ENCODE data around the gene PIGS.
"Not testable (repeated sequence)": the region's sequence is repeated elsewhere in the genome, so short reads cannot be mapped to it uniquely, and the experiment has no call there.

The PIGS gene

DNA sequence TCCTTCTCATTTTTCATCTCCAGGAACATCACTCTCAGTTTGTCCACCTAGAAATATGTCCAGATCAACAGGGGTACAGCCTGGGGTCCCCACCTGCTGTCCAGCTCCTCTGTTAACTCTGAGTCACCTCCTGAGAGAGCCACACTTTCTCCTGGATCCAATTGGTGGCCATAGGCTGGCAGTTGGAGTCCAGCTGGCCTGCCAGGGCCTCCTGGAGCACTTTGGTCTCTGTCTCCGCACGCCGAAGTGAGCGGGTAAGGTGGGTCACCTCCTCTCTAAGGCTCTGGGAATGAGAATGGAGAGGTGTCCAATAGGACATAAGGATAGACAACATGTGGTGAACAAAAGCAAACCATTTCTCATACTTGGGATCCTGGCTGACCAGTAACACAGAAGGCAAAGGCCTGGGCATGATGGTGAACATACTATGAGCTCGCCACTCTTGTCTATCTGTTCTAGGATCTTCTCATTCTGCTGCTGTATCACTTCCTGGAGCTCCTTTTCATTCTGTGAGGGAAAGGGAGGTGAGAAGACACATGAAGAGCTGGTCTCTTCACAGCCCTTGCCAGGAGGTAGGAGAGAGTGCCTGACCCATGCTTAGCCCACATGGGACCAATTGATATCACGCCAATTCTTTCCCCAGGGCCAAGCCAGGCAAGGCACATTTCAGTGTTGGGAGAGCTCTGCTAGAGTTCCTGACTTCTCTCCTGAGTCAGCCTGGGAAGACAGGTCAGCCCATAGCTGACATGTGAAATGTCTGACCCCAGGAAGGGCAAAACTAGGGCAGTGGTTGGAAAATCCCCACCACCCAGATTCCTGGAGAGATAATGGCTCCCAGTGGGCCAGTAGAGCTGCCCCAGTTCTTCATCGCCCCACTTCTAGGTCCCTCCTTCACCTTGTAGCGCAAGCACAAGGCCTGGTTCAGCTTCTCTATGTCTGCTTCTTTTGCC, 7.2 kb upstream of the PIGS start:
- DNase-seq = no peak

DNA sequence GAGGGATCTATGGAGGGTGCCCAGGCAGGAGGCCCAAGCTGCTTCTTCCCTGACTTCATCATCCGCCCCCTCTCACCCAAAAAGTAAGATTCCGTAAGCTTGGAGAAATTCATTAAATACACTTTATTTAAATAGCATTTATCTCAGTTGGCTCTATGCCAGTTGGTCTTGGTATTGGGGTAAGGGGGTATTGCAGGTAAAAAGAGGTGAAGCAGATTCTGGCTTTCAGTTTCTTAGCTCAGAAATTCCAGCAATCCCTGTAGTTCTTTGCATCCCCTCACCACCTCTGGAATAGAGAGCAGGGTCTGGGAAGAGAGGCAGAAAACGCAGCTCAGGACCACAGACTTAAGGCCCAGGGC, 6.1 kb upstream of the PIGS start:
- DNase-seq = no peak

DNA sequence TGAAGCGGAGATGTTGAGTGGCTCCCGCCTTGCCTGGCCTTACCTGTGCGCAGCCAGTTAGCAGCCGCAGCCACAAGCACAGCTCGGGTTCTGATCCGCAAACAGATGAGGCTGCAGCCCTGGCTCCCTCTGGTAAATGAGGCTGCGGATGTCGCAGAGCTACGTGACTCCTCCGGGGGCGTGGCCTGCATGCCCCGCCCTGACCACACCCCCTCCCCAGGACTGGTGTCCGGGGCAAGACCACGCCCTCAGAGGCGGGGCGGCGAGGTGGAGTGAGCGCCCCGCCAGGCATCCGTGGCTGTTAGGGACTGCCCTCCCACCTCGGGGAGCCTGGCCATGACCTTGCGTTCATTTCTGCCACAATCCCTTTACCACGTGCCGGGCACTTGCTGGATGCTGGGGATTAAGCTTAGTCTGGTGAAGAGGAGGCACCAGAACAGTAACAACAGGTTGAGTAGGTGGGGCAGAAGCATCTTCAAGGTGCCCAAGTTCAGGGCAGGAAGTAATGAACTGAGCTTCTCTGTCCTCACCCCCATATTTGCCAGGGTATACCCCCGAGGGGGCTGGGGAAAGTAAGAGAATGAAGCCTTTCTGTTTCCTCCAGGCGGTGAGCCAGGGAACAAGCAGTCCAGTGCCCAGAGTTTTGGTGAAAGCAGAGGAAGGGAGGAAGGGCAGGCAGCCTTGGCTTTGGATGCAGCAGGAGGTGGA, 5.6 kb upstream of the PIGS start, which contains the start of gene ALDOC:
Gene ALDOC (minus strand): TSS at position 138 of the 708 bp plus-strand sequence. CDS start 1,363 bp downstream, outside the sequence.
- DNase-seq = peak; percentile 98

DNA sequence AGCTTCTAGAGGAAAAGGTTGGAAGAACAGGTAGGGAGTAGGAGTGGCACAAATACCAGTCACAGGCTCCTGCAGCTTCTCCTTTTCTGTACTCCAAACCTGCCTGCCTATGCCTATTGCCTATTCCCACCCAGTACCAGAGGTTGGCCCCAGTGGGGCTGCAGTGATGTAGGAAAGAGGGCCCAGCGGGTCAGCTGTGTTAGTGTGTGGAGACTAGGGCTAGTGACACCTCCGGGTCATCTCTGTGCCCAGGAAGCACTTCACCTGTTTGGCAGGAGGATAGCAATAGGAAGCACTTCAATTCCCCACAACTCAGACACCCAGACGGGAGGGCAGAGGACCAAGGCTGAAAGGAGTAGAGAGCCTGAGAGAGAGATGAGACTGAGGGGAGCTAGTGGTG, 4.7 kb upstream of the PIGS start:
- not testable (repeated sequence) for DNase-seq

DNA sequence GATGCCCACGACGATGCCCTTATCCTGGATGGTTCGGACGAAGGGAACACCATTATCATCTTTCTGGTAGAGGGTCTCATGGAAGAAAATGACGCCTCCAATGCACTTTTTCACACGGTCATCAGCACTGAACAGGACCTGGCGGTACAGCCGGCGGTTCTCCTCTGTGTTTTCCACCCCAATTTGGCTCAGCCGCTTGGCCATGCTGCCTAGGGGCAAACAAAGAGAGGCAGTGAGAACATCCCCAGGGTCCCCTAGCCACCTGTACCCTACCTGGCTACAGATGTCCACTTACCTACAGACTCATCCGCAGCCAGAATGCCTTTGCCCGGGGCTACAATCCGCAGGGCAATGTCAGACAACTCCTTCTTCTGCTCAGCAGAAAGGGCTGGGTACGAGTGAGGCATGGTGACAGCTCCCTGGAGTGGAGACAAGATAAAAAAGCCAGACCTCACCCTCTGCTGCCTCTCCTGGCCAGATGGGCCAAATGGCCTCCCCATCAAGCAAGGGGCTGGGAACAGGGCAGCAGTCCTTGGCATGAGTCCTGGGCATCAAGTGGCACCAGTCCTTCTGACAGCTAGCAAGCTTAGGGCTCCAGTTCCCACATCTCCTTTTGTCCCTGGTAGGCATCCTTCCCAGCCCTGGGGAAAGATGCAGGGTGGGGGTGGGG, 3.9 kb upstream of the PIGS start:
- DNase-seq = no peak

DNA sequence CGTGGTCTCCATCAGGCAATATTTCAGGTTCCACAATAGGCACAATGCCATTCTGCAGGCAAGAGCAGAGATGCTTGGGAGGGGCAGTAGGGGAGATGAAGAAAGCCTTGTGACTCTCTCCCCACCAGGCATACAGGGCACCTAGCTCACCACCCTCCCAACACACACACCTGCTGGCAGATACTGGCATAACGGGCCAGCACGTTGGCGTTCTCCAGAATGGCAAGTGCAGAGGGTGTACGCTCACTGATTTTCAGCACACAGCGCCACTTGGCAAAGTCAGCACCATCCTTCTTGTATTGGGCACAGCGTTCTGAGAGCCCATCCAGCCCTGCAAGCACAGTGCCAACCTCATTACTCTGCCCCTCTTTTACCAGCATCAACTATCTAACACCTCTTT, 3.2 kb upstream of the PIGS start:
- peak; percentile 32 for DNase-seq

DNA sequence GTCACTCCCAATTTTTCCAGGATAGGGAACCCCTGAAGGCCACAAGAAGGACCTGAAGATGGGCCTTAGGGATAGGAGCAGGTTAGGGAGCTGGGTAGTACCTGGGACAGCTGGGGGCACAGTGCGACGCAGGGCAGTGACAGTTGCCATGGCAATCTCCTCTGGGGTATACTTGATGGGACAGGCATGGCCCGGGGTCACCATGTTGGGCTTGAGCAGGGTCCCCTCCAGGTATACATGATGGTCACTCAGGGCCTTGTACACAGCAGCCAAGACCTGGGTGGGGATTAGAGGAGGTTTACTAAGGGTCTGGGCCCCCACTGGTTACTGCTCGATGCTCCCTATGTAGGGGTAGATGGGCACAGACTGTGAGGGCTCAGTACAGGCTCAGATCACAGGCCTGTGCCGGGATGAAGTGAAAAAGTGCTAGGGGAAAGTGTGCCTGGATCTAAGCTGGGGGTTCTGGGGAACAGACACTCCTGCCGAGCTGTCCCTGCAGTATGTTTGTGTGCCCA, 2.7 kb upstream of the PIGS start:
- DNase-seq = no peak

DNA sequence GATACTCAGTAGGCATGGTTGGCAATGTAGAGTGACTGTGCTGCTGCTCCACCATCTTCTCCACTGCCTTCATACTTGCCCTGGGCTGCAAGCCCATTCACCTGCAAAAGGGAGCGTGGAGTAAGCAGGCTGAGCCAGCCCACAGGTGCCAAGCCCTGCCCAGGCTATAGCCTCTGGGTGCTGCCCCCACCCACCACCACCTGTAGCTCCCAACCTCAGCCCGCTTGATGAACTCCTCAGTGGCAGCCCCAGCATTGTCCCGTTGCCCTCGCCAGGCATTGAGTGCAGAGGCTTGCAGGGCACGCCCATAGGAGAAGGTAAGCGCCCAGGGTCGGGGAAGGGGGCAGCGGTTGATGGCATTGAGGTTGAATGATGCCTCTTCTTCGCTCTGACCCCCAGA, 2.2 kb upstream of the PIGS start:
- DNase-seq = no peak

DNA sequence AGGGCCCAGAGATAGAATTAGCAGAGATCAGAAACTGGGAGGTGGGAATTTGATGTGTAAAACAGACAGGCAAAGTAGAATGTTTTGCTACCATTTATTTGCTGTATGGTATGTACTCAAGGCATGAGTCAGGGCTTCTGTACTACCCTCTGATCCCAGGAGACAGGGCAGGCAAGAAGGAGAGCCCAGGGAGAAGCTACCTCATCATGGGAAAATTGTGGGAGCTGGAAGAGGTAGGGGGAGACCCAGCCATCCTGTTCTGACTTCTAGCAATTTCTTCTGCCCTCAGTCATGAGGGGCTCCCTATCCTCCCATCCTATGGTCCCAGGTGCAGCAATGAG, 1.7 kb upstream of the PIGS start:
- no peak for DNase-seq

DNA sequence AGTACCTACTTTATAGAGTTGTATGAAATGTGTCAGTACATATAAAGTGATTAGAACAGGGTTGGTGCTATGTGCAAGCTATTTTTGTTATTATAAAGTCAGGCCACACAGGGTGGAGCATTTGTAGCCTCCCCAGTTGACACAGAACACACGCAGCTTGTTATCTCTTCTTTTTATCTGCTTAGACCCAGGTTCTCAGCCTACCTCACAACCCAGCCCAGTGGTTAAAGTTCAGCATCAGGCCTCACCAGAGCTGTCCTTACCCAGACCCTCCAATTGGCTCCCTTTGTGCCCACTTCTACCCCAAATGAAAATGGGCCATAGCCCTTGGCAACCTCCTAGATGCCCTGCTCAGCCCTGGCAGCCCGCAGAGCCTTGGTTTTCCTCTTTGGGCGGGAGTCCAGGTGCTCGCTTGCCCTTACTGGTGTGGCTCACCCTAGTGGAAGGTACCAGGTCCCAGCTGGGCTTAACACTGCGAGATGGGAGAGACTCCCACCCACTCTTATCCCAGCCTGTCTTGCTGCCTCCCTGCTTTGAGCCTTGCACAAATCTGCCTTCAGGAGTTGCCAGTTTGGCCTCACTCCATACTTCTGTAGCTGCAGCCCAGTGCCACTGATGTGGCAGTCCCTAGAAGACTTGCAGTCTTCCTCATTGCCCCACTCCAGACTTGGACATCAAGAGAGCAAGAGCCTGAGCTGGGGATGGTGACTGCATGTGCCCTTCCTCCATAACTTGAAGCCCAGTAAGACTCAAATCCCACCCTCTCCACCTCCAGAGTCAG, 1.1 kb upstream of the PIGS start:
- DNase-seq = no peak

DNA sequence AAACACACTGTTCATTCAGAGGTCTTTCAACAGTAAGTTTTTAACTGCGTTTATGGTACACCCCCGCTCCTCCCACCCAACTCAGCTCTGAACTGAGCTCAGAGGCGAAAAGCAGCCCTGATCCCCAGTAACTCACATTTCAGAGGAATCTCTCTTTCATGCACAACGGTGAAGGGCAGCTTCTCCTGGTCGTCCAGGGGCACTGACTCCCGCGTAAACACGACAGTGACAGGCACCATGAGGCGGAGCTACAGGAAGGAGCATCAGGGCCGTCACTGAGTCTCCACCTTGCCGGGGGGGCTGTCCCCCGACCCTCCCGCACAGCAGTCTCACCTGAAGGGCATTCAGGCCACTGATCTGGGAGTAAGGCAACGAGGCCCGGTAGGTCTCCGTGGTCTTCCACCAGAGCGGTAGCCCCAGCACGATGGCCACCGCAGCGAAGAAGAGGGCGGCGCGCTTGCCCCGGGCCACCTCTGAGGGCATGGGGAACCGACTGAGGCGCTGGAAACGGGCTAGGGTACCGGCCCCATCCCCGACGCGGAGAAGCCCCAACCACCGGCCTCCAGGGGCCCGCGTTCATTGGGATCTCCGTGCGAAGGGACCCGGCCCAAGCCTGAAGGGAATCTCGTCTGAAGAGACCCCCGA, 486 bp downstream of the PIGS start:
- peak; percentile 52 for DNase-seq

DNA sequence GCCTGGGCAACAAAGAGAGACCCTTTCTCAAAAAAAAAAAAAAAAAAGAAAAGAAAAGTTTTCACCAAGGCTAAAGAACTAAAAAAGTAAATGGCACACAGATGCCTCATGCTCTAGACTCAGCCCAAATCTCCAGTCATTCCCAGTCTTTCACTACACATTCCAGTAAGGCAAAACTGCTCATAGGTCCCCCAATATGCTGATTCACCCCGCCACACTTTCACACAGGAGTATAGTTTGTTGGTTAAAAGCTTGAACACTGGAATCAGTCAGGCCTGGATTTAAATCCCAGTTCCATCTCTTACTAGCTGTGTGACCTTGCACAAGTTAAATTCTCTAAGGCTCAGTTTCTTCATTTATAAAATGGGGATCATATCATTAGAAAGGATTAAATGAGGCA, 1.9 kb downstream of the PIGS start:
- DNase-seq = no peak

DNA sequence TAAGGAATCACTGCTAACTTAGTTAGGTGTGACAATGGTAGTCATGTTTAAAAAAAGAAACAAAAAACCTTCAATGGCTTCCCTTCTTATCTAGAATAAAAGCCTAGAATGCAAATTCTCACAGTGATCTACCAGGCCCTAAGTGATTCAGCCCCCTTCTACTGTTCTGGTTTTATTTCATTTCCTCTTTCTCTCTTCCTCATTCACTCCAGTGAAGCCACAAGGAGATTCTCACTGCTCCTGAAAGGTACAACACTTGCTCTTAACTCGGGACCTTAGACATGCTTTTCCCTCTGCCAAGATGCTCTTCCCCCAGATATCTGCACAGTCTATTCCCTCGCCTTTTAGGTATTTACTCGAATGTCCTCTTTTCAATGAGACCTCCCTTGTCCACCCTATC, 3.7 kb downstream of the PIGS start:
- DNase-seq = no peak

DNA sequence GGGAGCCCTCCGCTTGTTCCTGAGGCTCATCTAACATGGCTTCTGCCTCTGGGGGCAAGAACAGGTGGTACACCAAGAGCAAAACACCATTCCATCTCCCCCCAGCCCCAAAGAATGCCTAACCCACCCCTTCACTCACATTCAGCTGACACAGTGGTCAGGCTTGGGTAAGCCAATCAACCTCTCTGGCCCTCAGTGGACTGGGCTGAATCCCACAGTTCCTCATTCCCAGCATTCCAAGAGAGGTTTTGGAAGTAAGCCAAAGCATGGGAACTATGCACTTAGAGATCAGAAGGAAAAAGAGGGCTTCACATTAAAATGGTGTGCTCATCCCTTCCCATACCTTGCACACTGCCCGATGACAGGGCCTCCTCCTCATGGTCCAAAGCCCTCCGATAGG, 7.8 kb downstream of the PIGS start:
- no peak for DNase-seq

DNA sequence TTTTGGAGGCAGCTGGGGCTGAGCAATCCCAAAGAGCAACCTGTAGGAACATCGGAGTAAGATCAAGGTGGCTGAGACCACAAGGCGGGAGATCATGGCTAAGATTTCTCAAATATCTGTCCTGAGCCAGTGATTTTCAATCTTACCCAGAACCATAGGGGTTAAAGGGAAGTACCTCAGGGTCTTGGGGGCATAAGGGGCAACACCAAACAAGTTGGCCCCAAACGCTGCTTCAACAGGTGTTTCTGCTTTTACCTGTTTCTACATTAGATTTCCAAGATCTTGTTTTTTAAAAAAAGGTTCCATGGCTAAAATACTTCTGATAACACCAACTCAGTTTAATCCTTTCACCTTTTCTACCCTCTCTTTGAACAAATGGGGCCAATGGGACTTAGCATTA, 16.3 kb downstream of the PIGS start:
- DNase-seq = no peak

DNA sequence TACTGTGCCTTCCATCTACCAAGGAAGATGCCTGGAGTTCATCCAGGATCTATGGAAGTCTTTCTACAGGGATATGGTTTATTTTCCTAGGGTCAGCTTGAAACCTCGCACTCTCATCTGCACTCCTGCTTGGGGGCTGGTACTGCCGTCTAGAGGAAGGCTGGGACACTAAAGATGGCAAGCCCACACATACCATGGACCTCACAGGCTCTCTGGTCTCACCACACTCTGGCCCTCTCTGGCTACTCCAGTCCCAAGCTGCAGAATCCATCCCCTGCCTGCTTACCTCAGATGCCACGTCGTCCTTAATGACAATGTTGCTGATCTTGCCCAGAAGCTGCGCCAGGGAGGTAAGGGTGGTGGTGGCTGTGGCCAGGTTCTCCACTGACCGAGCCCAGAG, 16.8 kb downstream of the PIGS start:
- no peak for DNase-seq

DNA sequence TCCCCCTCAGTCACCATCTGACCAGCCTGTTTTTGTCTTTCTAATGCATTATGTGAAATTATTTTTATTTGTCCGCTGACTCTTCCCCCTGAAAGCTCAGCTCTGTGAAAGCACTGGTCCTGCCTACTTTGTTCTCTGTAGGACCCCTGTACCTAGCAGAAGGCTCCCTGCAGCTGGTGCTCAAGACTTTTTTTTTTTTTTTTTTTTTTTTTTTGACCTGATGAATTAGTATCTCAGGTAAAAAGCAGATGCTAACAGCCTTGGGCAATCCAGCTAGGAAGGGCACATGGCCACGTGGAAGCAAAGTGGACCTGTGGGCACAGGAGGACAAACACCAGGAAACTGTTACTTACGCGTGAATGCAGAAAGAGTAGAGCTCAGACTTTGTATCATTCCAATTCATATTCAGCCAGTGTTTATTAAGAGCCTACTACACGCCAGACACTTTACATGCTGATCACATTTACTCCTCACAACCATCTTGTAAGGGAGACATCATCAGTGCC, 18.3 kb downstream of the PIGS start:
- DNase-seq = no peak

DNA sequence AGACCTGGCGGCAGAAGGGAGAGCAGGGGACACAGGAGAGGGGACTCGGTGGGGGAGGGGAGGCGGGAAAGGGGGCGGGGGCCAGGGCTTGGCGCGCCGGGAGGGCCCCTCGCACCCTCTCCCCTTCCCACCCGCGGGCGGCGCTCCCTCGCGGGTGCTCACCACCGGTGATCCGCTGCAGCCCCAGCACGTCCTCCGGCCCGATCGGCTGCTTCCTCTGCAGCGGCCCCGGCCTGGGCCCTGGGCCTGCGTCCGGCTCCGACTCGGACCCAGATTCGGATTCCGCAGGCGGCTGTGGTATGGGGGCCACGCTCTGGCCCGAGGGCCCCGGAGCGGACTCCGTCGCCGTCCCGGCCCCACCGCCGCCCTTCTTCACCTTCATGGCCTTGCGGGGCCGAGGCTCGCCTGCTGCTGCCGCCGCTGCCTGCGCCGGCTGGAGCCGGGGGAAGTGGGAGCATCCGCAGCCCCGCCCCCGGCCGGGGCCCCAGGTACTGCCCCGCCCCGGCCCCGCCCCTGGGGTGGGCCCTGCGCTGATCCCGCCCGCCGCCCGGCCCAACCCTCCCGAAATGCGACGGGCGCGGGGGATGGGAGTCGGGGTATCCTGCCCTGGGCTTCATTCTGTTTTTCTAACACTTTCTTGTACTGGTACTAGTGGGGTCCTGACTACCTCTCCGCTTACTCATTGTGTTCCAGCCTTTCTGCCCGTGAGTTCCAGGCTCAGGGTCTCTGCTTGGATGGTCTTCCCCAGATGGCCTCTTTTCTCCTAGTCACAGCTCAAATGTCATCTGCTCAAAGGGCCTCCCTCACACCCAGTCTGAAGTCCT, 18.9 kb downstream of the PIGS start, which contains the start of gene UNC119:
Gene UNC119 (minus strand): TSS at position 449 of the 824 bp plus-strand sequence. CDS start 67 bp downstream, at position 382.
- peak; percentile 79 for DNase-seq

DNA sequence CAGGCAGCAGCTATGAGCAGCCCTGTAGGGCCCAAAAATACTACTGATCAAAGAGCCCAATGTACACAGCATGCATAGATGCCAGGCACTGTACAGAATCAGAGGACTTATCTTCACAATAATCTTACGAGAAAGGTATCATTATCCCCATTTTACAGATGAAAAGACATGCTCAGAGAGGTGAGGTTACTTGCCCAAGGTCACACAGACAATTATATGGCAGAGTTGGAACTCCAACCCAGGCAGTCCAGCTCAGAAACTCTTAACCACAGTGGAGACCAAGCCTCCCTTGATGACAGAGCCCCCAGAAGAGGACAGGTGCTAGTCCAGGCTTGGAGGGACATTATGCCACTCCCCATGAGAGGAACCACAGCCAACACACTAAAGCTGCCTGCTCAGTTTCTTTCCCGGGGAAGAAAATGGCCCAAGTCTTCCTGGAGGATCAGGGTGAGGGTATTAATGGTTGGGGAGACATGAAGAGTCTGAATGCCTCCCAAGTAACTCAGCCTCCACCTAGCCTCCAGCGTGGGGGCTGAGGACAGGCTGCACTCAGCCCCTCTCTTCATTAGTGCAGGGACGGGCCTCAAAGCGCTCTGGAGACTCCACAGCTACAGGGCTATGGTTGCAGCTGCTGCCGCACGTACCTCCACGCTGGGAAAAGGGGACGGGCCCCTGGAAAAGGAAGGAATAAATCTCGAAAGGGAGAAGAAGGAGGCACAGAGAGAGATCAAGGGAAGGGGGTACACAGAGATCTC, 19.7 kb downstream of the PIGS start:
- no peak for DNase-seq

DNA sequence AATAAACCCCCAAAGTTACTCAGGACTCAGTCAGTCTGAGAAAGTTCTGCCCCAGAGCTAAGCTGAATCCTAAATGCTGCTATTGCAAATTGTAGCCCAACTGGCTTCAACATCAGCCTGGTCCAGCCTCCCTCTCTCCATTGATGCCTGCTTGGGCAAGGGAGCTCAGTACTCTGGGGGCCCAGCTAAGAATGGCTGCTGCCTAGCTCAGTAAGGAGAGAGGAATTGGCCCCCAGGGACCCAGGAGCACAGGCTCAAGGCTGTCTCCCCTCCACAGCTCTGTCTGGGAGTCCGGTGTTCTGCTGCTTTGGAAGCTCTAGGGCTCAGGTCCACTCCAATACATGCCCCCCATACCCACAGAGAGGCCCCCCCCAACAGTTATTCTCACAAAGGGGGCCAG, 20.5 kb downstream of the PIGS start:
- DNase-seq = no peak

Measured in CD4-positive, alpha-beta T cell treated with Interleukin-10 for 1 hour (primary cell).